GM12891 (cell line): ENCODE measurements around the gene GALNT18.

Source experiments
- PAX5 ChIP-seq: IDR thresholded peaks from 2 replicates; pipeline ENCODE4 v1.6.1; 2011; ENCODE audit warnings: low read length, moderate library complexity, mild to moderate bottlenecking; ENCODE audit not compliant: insufficient read depth, severe bottlenecking
- POLR2A ChIP-seq: IDR thresholded peaks from 2 replicates; pipeline ENCODE4 v1.6.1; 2011; ENCODE audit warnings: low read depth, low read length, control low read depth
- POLR2AphosphoS5 ChIP-seq: IDR thresholded peaks from 2 replicates; pipeline ENCODE4 v1.6.1; 2011; ENCODE audit warnings: low read depth, low read length, control low read depth

DNA sequence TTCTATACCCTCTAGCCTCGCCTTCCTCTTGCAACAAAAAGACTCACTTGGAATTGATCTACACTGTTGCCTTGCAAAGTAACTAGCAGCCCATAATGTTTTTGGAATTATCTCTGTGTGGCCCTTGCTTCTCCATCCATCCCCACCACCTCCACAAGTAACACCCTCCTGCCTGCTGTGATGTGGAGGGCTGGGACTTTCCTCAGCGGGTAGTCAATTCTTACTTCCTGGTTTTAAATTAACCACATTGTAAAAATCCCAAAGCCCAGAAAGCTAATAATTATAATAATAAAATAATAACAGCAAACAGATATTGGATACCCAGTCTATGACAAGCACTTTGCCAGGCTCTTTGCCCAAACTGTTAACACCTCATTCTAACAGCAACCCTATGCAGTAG lies 40.8 kb upstream of the GALNT18 start:
- no peak for TF ChIP-seq POLR2A
- TF ChIP-seq POLR2AphosphoS5 = no peak
- no peak for TF ChIP-seq PAX5
